Nephron progenitor cell (in vitro differentiated cells): ENCODE measurements around the gene AMH.

Experiments used
- DNase-seq: peaks from one replicate; pipeline ENCODE4 v3.0.0; 2021
- H3K27ac Mint-ChIP-seq: 2 replicates; pipeline ENCODE4 v1.8.0; 2021; ENCODE audit warnings: mild to moderate bottlenecking, moderate library complexity, mixed read lengths
- H3K27me3 Mint-ChIP-seq: 2 replicates; pipeline ENCODE4 v1.8.0; 2021; ENCODE audit warnings: mild to moderate bottlenecking, low read depth, mixed read lengths; ENCODE audit not compliant: poor library complexity
- H3K36me3 Mint-ChIP-seq: 2 replicates; pipeline ENCODE4 v1.8.0; 2021; ENCODE audit warnings: low read depth, mixed read lengths
- H3K4me1 Mint-ChIP-seq: 2 replicates; pipeline ENCODE4 v1.8.0; 2021; ENCODE audit warnings: mixed read lengths
- H3K4me3 Mint-ChIP-seq: 2 replicates; pipeline ENCODE4 v1.8.0; 2021; ENCODE audit warnings: mild to moderate bottlenecking, moderate library complexity, mixed read lengths
- H3K9me3 Mint-ChIP-seq: 2 replicates; pipeline ENCODE4 v1.8.0; 2021; ENCODE audit warnings: mild to moderate bottlenecking, moderate library complexity, mixed read lengths
- TF ChIP-seq, protein P1 (sequence below): fragments of 200-600 bp; sonication (generic); IDR thresholded peaks from 2 replicates; pipeline ENCODE4 v1.5.0; 2021; ENCODE audit warnings: antibody characterized with exemption

AMH gene

DNA sequence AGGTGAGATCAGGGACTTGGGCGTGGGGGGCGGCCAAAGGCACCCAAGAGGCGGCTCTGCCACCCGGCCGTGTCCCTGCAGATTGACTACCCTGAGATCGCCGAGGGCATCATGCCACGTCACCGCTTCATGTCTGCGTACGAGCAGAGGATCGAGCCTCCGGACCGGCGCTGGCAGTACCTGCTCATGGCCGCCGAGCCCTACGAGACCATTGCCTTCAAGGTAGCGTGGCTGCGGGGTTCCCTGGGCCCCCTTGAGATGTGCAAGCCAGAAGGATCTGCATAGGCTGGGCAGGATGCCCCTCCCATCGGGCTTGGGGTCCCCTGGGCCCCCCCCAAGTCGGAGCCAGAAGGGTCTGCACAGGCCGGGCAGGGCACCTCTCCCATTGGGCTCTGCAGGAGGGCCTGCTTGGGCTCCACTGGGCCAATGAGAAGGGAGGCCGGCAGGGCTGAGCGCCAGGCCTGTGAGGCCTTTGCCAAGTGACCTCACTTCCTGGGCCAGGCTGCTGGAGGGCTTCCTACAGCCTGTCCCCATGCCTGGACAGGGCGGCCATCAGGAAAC lies 2.2 kb upstream of the AMH start:
- TF ChIP-seq, protein P1, sequence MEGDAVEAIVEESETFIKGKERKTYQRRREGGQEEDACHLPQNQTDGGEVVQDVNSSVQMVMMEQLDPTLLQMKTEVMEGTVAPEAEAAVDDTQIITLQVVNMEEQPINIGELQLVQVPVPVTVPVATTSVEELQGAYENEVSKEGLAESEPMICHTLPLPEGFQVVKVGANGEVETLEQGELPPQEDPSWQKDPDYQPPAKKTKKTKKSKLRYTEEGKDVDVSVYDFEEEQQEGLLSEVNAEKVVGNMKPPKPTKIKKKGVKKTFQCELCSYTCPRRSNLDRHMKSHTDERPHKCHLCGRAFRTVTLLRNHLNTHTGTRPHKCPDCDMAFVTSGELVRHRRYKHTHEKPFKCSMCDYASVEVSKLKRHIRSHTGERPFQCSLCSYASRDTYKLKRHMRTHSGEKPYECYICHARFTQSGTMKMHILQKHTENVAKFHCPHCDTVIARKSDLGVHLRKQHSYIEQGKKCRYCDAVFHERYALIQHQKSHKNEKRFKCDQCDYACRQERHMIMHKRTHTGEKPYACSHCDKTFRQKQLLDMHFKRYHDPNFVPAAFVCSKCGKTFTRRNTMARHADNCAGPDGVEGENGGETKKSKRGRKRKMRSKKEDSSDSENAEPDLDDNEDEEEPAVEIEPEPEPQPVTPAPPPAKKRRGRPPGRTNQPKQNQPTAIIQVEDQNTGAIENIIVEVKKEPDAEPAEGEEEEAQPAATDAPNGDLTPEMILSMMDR: no peak

DNA sequence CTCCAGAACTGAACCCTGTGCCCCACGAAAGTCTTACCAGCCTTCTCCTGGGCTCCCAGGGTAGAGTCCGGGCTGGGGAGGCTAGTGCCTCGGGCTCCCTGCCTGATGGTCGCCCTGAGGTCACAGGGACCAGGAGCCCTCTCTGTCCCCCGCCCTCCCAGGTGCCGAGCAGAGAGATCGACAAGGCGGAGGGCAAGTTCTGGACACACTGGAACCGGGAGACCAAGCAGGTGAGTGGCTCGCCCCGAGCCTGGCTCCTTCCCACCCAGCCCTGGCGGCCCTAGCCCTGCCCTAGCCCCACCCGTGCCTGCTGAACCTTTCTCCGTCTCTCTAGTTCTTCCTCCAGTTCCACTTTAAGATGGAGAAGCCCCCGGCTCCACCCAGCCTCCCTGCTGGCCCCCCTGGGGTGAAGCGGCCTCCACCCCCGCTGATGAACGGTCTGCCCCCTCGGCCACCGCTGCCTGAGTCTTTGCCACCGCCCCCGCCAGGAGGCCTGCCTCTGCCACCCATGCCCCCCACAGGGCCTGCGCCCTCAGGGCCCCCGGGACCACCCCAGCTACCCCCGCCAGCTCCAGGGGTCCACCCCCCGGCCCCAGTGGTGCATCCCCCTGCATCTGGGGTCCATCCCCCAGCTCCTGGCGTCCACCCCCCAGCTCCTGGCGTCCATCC lies 1.6 kb upstream of the AMH start:
- TF ChIP-seq, protein P1: no peak
- no peak for DNase-seq
- Mint-ChIP-seq H3K4me1 (peaks cover 4% of the 10 kb centered on the region), H3K4me3 (no peak overlapping the region), H3K9me3 (no peaks in the 10 kb centered on the region), H3K27ac (no peak overlapping the region), H3K36me3 (peaks cover 7% of the 10 kb centered on the region), H3K27me3 (peaks cover 2% of the 10 kb centered on the region)

More for the DNA sequence above, 2.2 kb upstream of the AMH start:
- DNase-seq: no peak
- Mint-ChIP-seq H3K4me3 (no peak overlapping the region), H3K27ac (no peak overlapping the region), H3K9me3 (no peaks in the 10 kb centered on the region), H3K4me1 (peaks cover 8% of the 10 kb centered on the region), H3K27me3 (no peaks in the 10 kb centered on the region), H3K36me3 (peaks cover 8% of the 10 kb centered on the region)

DNA sequence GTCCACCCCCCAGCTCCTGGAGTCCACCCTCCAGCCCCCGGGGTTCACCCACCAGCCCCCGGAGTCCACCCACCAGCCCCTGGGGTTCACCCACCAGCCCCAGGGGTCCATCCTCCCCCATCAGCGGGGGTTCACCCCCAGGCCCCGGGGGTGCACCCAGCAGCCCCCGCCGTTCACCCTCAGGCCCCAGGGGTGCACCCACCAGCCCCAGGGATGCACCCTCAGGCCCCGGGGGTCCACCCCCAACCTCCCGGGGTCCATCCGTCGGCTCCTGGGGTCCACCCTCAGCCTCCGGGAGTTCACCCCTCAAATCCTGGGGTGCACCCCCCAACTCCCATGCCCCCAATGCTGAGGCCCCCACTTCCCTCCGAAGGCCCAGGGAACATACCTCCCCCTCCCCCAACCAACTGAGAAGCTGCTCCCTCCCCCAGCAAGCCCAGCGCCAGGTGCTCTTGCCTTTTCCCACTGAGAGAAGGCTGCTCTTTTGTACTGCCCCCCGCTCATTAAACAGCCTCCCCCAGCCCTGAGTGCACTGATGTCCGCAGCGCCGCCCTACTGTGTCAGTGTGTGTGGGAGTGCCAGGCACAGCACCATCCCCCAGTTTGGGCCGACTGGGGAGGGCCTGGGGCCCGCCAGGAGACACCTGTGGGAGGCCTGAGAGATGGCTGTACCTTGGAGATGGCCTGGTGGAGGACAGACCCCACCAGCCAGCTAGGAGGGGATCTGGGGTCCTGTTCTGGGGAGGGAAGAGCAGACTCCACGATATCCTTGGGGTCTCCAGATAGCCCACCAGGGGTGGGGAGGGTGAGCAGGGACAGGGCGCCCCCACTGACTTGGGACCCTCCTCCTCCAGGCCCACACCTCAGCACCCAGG lies 750 bp upstream of the AMH start:
- Mint-ChIP-seq H3K4me3 (no peak overlapping the region), H3K4me1 (no peaks in the 10 kb centered on the region), H3K9me3 (no peaks in the 10 kb centered on the region), H3K36me3 (peaks cover 5% of the 10 kb centered on the region), H3K27ac (no peak overlapping the region), H3K27me3 (peaks cover 9% of the 10 kb centered on the region)
- TF ChIP-seq, protein P1: no peak
- DNase-seq: no peak

DNA sequence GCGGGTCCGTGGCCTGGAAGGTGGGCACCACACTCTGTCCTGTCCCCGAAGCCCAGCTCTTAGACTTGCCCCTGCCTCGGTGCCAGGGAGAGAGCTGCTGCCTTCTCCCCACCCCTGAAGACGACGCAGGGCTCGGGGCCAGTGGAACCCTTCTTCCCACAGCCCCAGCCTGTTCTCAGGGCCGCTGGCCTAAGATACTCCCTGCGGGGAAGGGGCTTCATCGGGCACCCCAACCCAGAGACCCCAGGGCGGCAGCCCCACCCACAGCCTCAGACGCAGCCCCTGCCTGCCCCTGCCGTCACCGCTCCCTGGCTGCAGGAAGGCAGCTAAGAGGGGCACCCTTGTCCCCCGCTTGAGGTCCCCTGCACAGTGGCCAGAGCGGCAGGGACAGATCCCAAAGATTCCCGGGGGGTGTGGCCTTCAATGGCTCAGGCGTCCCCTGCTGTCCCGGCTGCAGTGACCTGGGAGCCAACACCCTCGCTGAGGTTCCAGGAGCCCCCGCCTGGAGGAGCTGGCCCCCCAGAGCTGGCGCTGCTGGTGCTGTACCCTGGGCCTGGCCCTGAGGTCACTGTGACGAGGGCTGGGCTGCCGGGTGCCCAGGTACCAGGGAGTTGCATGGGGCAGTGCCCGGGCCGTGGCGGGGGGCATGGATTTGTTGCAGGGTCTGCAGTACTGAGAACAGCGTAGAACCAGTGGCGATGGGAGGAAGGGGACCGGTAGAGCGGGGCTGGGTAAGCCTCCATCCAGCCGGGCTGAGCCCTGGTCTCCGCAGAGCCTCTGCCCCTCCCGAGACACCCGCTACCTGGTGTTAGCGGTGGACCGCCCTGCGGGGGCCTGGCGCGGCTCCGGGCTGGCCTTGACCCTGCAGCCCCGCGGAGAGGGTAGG lies 1.0 kb downstream of the AMH start:
- Mint-ChIP-seq H3K9me3 (no peaks in the 10 kb centered on the region), H3K4me3 (no peak overlapping the region), H3K27me3 (peaks cover 22% of the 10 kb centered on the region), H3K27ac (no peak overlapping the region), H3K4me1 (peaks cover 4% of the 10 kb centered on the region), H3K36me3 (peaks cover 5% of the 10 kb centered on the region)
- TF ChIP-seq, protein P1: no peak
- no peak for DNase-seq

DNA sequence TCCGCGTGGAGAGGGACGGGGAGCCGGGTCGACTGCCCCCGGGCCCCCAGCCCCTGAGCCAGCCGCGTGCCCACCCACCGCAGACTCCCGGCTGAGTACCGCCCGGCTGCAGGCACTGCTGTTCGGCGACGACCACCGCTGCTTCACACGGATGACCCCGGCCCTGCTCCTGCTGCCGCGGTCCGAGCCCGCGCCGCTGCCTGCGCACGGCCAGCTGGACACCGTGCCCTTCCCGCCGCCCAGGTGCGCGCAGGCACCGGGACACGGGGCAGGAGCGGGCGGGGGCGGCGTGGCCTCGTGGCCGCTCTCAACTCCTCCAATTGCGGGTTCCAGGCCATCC lies 1.6 kb downstream of the AMH start:
- Mint-ChIP-seq H3K27ac (no peak overlapping the region), H3K36me3 (peaks cover 3% of the 10 kb centered on the region)

More for the DNA sequence above, 1.6 kb downstream of the AMH start:
- Mint-ChIP-seq H3K27me3 (peaks cover 22% of the 10 kb centered on the region), H3K9me3 (no peaks in the 10 kb centered on the region), H3K4me1 (peaks cover 4% of the 10 kb centered on the region), H3K4me3 (no peak overlapping the region)
- DNase-seq: no peak
- TF ChIP-seq, protein P1: no peak
